ENCODE data around the gene TMC4.
A peak's percentile ranks its signal among the peaks of the same experiment; 100 is the strongest.
"Not testable (repeated sequence)": the region's sequence is repeated elsewhere in the genome, so short reads cannot be mapped to it uniquely, and the experiment has no call there.

Gene TMC4

DNA sequence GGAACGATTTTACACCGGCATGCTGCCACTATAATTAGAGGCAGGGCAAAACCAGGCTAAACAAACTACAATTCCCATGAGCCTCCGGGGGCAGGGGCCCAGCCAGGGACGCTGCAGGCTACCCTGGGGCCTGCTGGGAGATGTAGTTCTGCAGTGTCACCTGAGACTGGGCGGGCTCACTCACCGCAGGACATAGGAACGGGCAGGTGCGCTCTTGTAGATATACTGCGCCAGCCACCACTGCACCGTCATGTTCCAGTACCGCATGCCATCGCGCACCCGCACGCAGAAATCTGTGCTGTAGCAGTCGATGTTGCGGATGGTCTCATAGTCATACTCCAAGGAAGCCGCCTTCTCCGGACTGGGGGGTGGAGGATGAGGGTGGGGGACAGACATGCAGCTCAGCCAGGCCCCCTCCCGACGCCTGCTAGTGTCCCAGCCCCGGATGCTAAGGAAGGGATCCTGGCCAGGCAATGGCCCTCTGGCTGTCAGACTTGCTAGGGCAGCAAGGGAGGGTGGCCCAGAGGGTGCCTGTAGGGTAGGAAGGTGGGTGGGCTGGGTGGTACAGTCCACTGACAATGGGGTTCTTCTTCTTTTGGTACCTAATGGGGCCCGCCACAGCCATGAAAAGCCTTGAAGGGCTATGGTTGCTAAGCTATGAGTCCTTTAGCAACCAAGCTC lies 5.8 kb upstream of the TMC4 start:
- DNase-seq: no peak

DNA sequence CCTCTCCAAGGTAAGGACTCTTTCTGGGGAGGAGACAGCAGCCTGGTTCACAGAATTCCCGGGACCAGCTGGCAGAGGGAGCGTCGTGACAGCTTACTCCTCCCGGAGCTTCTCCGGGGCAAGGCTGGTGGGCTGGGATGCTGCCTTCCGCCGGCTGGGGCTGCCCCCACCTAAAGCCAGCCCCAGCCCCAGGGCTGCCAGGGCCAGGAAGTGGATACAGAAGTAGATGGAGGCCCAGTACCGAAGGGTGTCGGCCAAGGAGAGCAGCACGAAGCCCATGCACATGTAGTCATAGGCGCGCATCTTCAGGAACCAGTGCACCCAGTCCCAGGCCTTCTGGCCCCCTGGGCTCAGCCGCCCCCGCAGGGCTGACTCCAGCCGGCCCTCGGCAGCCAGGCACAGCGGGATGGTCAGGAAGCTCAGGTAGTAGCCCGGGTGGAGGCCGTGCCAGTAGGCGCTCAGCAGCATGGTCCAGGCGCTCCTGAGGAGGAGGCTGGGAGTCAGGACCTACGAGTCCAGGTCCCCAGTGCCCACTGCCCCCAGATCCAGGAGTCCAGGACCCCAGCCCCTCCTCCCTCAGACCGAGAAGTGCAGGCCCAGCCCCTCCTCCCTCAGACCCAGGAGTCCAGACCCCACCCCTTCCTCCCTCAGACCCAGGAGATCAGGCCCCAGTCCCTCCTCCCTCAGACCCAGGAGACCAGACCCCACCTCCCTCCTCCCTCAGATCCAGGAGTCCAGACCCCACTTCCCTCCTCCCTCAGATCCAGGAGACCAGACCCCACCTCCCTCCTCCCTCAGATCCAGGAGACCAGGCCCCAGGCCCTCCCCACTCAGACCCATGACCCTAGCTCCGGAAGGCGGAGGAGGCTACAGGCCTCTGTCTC lies 1.2 kb upstream of the TMC4 start:
- no peak for DNase-seq

- DNase-seq: no peak
Measured at GRCh38 chr19:54173359-54173699, 369 bp upstream of the TMC4 start.

GRCh38 chr19:54171736-54172431 lies 1.1 kb downstream of the TMC4 start:
- DNase-seq: not testable (repeated sequence)

GRCh38 chr19:54169149-54169740 lies 3.7 kb downstream of the TMC4 start:
- DNase-seq: no peak

- peak; percentile 77 for DNase-seq
Measured at GRCh38 chr19:54168174-54168917, 4.6 kb downstream of the TMC4 start.

- no peak for DNase-seq
Measured at GRCh38 chr19:54165222-54165621, 7.7 kb downstream of the TMC4 start.

GRCh38 chr19:54164369-54165068 lies 8.4 kb downstream of the TMC4 start:
- no peak for DNase-seq

DNA sequence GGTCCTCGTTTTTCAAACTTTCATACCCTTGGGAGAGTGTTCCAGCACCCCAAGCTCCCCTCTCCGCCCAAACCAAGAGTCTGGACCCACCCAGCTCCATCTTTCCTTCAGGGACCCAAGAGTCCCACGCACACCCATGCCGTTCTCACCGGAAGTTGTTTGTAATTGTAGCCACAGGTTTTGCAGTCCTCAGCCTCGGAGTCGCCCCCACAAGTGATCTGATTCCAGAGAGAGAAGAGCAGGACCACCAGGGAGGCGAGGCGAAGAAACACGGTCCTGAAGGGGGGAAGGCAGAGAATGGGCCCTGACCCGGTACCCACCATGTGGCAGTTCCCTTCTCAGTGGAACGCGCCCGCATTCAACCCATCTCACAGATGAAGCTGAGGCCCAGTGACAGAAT lies 10.1 kb downstream of the TMC4 start:
- DNase-seq: no peak

DNA sequence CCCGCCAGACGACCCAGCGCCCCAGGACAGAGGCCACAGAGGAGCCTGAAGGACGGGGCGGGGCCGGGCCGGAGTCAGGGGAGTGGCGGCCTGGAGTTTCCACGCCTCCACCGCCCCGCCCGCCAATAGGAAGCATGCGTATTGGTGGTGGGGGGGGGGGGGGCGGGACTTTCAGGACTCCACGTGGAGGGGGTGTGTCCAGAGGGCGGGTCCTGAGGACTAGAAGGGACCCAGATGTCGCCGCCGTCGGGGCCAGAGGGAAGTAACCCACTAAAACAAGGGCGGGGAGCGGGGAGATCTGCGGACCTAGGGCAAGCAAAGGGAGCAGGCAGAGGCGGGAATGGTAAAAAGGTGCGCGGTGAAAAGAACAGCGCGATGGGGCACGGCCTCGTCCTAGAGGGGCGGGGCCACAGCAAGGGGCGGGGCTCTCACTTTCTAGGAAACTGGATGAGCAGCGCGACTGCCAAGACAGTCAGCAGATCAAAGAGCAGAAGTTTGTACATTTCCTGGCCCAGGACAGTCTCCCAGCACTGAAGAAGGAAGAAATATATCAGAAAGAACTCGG lies 10.6 kb downstream of the TMC4 start:
- DNase-seq: peak; percentile 61

DNA sequence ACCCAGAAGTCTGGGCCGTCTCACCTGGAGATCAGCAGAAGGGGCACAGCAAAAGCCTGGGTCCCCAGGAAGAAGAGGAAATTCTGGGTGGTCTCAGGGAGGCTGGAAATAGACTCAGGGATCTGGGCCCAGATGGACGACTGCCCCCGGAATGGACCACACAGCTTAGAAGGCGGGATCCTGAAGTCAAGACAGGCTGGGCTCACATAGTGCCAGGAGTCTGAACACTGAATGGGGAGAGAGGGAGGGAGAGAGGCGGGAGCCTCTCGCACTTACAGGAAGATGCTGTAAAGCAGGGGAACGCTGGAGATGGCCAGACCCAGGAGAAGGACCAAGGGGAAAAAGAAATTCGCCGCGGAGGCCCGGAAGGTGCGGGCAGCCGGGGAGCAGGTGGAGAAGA lies 12.1 kb downstream of the TMC4 start:
- no peak for DNase-seq

GRCh38 chr19:54160182-54160811 lies 12.7 kb downstream of the TMC4 start:
- no peak for DNase-seq

DNA sequence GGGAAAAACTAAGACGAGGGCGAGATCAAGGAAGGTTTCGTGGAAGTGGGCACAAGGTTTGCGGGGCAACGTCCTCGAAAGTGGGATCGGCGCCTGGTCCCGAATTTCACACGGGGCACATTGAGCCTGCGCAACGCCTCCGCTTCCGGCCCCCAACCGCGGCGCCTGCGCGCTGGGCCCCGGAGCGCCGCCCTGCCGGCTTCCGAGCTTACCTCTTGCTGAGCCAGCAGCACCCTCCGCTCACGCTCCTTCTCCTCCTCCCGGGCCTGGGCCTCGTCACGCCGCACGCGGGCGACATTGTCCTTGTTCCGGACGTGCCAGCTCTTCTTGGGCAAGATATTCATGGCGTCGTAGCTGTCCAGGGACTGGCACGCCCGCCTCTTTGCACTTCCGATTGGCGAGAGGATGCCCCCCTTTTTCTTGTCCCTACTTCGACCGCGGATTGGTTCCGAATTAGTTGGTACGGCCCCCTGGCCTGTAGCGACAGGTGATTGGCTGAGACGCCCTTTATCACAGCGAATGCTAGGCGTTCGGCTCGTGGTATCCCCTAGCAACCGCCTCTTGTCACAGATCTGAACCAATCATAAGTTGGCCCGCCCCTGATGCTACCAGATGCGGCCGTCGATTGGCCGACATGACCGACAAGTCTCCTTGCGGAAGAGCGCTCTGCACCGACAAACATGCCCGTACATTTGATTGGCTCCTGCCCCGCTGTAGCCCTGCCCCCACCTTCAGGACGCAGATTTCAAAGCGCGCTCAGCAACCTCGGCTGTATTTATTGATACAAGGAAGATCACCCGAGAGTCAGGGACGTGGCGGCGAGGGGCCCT lies 13.4 kb downstream of the TMC4 start, which contains the start of gene LENG1:
Gene LENG1, minus strand, starts transcription at position 370 of the 830 bp plus-strand sequence. Its CDS starts 26 bp downstream, at position 344.
- peak; percentile 100 for DNase-seq

- DNase-seq: no peak
Measured at GRCh38 chr19:54158812-54159351, 14.1 kb downstream of the TMC4 start.

GRCh38 chr19:54156953-54157352 lies 16.0 kb downstream of the TMC4 start:
- DNase-seq: no peak

GRCh38 chr19:54156490-54156889 lies 16.5 kb downstream of the TMC4 start:
- no peak for DNase-seq

DNA sequence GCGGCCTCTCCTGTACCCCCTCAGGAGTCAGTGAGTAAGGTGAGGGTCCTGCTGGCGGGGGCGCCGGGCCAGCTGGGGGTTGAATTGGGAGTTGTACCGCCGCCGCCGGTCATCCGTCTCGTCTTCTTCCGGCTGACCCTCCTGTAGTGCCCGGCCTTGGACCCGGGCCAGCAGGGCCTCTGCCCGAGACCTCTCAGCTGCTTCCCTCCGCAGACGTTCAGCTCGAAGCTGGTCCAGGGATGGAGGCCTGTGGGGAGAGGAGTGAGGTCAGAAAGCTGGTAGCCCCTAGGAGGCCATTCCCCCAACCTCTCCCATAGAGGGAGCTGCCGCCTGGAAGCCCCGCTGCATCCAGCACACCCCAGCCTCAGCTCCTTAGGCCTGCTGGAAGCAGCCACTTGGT lies 17.3 kb downstream of the TMC4 start:
- DNase-seq: no peak

GRCh38 chr19:54154603-54155345 lies 18.2 kb downstream of the TMC4 start:
- DNase-seq: no peak
